Measurements from ENCODE around the gene LYRM1. TPM values are rescaled to one million over a fixed set of nuclear protein-coding genes. Genes with fewer than 3 reads are reported as not detected.

The LYRM1 gene
- total RNA-seq, result 37.2 and 64.0 TPM in 2 replicates

GRCh38 chr16:20900299-20901067, at the start of gene LYRM1, which contains the start of gene DCUN1D3:
TSS of gene LYRM1 (plus strand) at chr16:20900771. CDS start at chr16:20915556, 14,785 bp downstream.
TSS of gene DCUN1D3 (minus strand) at chr16:20900358. CDS start at chr16:20862538, 37,820 bp downstream.

Other genes with a start within 250 kb of the LYRM1 start
- 0.33 TPM in 1 of 2 replicates, not detected in the other for gene ACSM1, start 203.1 kb upstream of the LYRM1 start, total RNA-seq
- gene THUMPD1, start 159.0 kb upstream of the LYRM1 start, total RNA-seq, result 65.0 and 93.7 TPM in 2 replicates
- 6.4 and 66.6 TPM in 2 replicates for gene ACSM3, start 136.8 kb upstream of the LYRM1 start, total RNA-seq
- gene ERI2, start 94.3 kb upstream of the LYRM1 start, total RNA-seq, result 10.1 and 14.7 TPM in 2 replicates
- gene REXO5, start 94.2 kb upstream of the LYRM1 start, total RNA-seq, result 5.1 and 7.2 TPM in 2 replicates
- 42.4 and 71.2 TPM in 2 replicates for gene DCUN1D3, start 413 bp upstream of the LYRM1 start, total RNA-seq

Data from vein endothelial cell (primary cell).